Activated CD8-positive, alpha-beta memory T cell treated with anti-CD3 and anti-CD28 coated beads, Interleukin-2, amount 50 U/mL, for 24 hours (primary cell): Measurements from ENCODE around the gene TP63.

Experiments
- DNase-seq: peaks from one replicate; pipeline ENCODE4 v3.0.0-alpha.2; 2020; ENCODE audit errors: extremely low read depth

TP63 gene

DNA sequence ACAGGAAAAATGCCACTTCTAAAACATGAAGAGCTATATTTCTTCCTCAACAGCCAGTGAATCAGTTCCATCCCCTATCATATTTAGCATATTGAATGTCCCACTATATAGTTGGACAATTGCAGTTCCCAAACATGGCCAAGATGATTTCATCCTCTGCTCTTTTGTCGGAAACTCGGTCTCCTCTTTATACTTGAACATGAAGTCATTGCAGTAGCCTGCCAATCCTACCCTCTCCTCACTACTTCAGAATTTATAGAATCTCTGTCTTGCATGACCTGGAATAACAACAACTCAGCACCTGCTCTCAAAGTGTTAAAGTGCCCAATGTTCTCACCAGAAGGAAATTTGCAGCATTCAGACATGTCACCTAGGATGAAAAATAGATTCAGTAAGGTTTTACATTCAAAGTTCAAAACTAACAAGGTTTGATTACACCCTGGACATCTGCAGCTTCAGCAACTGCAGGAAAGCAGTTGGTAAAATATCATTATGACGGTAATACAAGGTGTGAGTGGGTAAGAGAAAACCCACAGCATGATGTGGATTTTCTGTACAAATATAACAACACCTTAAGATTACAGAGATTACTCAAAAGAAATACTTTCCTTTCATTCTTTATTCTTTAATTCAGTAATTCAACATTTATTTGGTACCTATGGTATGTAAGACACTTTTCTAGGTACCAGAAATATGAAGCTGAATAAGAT, 52.5 kb downstream of the TP63 start:
- no peak for DNase-seq

DNA sequence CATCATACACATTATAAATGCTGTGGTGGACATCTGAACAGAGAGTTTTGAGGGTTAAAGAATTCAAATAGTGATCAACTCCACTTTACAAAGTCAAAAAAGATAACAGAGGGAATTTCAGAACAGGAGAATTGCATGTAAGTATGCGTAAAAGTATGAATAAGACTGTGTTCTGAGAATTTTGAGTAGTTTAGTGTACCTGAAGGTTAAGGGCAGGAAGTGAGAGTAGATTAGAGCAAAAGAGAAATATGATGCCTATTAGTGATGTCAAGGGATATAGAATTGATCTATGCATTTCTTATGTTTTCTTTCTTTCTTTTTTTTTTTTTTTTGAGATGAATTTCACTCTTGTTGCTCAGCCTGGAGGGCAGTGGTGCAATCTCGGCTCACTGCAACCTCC, 53.1 kb downstream of the TP63 start:
- DNase-seq: no peak

DNA sequence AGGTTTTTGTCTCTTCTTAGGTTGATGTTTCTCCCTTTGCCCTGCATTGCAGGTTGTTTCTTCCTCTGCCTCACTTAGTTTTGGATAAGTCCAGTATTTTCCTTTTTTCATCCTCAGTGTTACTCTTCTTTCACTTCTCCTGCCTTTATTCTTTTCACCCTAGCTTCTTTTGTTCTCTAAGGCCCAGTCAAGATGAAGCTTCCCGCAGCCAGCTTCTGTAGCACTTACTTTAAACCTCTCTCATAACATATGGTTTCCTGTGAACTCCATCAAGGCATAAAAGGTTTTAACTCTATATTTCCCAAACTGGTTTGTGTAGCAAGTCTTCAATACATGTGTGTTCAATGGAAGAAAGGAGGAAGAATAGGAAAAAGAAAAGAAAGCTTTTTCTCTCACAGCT, 54.1 kb downstream of the TP63 start:
- DNase-seq: no peak

DNA sequence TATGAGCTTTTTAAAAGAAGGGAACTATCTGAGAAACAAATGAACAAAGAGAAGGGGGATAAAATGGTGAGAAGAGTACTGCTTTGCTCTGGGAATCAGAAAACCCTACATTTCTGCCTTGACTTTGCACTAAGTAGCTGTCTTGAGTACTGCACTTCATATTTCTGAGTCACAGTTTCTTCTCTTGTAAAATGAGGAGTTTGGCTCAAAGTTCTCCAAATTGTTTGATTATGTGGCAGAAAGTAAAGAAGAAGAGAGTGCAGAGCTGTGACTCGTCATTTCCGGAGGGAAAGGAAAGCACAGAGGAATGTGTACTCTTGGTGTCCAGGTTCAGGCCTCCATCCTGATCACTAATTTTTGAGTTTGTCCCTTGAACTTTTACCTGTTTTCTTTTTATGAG, 54.7 kb downstream of the TP63 start:
- DNase-seq: no peak

DNA sequence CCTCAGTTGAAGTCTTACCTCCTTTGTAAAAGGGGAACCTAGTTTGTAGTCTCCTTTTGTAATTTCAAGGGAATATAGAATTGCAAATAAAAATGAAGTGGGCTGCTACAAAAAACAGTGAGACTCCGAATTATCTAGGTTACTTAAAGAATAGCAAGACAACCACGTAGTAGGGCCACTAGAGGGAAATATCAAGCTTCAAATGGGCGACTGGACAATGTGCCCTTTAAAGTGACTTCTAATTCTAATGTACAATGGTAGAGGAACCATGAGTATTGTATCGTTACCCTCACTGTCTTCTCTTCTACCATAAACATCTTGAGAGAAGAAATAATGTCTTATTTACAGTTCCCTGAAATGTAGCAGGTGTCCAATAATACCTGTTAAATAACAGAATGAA, 56.3 kb downstream of the TP63 start:
- no peak for DNase-seq

DNA sequence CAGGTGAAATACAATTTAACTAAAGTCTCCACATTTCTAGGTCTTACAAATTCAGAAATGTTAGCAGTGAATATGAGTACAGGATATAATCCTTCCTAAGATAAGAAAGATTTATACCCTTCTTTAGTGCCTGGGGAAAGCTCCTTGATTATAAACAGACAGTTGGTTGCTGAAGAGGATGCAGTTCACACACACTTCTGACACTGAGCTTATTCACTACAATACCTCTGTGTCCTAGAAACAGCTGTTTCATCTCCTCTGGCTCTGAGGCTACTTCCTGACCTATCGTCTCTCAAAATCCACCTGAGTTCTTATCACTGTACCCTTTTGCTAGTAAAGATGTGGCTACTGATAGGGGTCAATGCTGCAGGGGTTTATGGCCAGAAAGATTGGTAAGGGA, 57.1 kb downstream of the TP63 start:
- no peak for DNase-seq

DNA sequence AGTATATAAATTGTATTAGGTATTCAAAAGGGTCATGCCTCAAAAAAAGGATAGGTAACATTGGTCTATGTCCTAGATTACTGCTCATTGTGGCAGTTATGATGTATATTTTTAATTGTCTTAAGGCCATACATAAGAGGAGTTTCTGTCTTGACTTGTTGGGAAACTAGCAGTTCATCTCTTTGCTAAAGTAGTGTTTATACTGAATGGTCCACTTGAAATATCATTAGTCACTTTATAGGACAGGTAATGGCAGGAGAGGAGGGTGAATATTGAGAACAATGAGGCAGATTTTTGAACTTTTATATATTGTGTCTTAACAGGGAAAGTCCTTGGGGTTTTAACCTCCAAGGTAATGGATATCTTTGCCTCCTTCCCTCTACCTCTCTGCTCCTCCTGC, 58.4 kb downstream of the TP63 start:
- no peak for DNase-seq

DNA sequence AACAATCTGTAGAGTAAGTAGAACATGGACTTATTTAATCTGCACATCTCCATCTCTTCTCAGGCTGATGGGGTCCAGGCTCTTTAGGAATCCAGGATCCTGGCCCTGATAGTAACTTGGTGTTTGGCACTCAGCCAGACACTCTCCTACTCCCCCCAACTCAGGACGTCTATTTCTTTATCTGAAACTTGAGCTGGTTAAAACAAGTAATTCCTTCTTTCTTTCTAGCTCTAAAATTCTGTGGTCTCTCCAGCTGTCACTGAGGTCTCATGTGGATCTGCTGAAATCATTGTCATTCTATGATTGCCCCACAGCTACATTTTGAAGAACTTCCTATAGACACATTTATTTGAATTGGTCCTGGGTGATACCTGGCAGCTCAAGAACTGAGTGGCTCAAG, 59.0 kb downstream of the TP63 start:
- no peak for DNase-seq

DNA sequence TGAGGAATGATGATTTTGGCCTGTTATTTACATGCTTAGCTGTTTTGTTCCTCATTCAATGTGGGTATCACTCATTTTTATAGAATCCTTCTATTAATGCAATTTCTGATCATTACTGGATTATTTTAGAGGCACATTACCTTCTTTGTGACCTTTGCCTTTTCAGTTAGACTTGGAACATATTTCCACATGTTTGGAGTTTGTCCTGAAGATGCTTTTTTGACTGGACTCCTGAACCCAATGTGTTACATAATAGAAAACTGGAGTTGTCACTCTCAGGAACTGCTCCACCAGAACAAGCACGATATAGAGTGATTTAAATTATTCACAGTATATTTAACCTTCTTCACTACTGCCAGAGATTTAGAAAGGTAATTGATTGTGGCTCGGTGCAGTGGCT, 59.5 kb downstream of the TP63 start:
- DNase-seq: no peak

DNA sequence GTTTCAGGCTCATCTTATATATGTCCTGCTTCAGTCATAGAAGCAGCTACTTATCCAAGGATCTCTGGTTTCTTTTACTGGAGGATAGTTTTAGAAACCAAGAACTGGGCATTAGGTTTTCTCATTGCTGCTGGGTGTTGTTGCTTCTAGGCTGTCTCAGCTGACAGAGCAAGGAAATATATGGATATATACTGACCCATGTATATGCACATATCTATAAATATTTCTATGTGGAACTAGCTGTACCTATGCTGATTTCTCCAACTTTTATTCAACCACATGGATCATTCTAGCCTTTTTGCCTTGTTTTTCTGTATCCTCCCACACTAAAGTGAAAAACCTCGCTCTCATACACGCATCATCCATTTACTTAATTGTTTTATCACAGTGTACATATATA, 64.2 kb downstream of the TP63 start:
- no peak for DNase-seq

DNA sequence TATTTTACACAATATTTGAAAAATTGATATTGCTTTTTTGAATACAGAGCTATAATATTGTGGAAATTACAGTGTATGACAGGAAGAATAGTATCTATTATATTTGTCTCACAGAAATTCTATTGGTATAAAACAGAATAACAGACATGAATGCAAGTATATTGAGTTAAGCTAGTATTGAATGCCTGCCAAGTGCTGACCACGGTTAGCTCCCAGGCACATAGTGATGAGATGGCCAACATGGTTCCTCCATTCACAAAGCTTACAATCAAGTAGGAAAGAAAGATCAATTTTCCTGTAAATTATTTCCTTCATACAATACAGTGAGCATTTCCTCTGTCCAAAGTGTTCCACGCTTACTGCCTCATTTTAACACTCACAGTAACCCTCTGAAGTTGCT, 67.6 kb downstream of the TP63 start:
- DNase-seq: no peak

DNA sequence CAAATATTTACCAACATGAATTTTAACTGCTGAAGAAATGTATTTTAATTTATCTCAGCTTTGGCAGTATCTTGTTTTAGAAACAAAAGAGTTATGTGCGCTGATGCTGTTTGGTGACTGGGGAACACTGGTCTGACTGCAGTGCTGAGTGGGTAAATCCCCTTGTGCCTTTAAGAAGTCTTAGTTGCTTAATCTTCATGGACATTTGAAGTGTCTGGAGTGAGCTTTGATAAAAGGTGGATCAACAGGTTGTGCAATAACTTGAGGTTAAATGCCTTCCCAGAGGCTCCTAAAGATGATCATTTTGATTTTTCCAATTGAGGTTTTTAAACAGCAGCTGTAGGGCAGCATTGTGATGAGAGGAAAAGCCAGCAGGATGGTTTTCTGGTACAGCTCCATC, 68.7 kb downstream of the TP63 start:
- no peak for DNase-seq

DNA sequence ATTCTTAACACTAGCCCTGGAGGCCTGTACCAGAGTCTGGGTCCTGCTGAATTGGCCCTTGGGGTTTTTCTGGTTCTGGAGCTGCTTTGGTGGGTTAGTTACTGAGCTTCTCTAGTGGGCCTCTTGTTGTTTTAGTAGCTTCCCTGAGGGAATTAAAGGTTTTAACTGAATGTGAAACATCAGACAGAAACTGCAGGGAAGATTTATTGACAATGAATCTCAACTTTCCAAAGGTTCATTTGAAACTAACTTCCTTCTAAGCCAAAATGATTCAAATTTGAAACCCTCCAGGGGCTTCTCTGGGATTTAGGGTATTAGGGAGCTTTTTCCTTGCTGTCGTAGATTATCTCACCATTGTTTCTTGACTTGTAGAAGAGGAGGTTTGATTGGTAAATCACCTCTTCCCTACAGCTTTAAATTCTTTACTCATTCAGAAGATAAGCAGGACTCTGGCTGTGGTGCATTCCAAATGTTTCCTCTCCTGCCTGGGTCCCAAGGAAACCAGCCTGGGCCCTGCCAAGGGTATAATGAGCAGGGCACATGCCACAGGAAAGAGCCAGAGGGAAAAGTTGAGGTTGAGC, 71.0 kb downstream of the TP63 start:
- DNase-seq: no peak

DNA sequence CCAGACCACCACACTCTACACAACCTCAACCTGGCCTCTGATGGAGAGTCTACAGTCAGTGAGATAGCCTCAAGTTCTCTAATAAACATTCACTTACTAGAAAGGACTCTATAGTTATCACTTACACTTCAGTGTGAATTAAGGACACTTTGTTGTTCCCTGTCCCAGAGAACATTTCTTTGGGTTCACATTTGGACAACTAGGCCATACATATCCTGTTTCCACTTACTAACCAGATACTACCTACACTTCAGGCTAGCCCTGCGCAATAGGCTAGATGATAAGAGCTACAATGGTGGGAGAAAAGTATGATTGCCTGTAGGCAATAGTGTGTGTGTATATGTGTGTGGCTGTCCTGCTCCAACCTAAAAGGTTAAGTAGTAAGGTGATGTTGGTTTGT, 72.7 kb downstream of the TP63 start:
- DNase-seq: no peak

DNA sequence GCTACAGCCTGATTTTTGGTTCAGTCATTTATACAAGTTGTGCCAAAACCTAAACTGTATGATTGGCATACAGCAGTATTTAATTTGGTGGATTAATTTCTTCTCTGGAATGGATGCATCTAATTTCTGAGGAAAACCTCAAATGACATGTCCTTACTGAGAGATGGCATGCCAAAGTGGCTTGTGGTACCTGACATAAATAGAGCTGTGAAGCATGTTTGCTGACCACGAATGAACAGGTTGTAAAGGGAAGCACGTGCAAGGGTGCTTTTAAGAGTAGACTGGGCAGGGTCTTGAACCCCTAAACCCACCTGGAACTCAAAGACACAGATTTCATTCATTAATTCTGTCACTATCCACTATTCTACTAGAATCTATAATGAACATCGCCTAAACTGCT, 77.2 kb downstream of the TP63 start:
- no peak for DNase-seq

DNA sequence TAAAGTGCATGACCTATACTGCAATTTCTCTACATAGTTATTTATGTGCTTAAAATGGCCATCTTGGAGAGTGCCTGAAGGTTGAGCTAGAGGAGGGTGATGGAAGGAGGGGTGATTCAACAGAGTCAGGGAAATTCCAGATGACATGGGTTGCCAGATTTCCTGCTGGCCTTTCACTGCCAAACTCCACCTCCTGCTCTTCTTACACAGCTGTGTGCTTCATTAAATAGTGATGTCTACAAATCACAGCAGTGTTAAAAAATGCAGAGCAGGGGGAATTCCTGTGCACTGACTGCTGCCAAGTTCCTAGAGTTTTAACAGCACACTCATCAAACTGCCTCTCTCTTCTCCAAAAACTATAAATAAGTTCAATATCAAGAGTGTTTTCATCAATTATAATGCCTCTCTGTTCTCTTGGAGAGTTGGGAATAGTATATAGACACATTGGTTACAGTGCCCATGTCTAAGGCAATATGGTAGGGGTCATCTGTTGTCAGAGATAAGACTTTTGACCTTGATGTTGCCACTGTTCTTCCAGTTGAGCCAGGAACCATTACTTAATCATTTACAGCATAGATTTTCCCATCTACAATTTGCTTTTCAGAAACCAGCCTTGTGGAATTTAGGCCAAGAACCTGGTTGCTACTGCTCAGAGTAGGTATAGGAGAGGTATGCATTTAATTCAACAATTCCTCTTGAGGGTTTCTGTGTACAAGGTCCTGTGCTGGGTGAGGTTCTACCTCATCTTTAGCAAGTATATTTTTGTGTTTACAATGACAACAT, 79.6 kb downstream of the TP63 start:
- DNase-seq: no peak

DNA sequence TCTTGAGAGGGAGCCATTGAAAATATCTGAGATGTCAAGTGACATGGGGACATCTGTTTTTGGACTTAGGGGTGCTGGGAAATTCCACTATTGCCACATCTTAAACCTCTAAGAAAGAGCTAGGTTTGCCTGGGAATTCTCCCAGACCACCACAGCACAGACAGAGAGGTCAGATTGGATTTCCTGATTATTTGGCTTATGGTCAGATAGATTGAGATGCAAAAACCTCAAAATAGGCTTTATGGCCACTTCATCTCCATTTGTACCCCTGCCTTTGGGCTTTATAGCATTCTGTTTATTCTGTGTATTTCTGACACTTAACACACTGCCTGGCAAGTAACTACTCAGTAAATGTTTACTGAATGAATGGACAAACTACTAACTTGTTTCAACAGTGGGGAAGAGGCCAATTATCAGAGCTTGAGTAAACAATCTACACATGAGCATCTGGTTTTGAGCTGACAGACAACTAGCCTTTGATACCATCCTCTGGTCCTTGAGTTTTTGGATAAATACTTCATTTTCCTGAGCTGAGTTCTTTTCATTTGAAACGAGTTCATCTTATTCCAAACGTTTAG, 81.8 kb downstream of the TP63 start:
- DNase-seq: no peak

DNA sequence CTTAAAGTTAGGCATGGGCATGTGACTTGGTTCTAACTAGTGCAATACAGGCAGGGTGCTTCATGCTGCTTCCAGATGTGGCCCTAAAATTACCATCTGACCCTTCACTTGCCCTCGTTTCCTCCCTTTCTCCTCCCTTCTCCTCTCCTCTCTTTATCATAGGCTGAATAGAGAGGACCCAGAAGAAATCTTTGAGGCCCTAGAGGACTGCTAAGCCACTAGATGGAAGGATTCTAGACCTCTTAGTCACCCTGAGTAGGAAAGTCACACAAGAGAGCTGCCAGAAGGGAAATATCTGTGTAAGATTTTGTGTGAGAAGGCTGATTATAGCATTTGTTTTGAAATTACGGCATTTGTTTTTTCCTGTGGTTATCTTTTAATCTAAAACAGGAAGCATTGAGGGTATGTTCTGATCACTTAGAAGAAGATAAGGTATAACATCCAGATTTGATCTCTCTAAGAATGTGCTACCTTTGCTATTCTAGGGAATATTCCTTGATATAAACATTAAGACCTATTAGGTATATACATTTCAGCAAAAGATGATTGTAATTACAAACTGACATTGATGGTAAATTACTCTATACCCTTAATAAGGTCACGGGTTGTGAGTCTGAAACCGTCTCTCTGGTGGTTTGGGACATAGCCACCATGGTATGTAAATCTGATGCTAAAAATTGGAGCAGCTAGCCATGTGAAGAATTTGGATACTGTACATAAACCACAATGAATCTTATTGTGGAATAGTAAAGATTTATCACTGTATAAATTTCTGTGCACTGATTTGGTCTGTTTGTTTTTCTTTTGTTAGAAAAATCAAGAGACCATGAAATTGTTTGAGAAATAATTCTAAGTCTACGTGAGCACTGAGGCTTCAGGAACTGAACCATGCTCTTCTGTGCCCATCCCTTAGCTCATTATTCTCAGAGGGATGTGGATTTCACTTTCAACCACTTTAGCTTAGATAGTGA, 84.1 kb downstream of the TP63 start:
- no peak for DNase-seq

DNA sequence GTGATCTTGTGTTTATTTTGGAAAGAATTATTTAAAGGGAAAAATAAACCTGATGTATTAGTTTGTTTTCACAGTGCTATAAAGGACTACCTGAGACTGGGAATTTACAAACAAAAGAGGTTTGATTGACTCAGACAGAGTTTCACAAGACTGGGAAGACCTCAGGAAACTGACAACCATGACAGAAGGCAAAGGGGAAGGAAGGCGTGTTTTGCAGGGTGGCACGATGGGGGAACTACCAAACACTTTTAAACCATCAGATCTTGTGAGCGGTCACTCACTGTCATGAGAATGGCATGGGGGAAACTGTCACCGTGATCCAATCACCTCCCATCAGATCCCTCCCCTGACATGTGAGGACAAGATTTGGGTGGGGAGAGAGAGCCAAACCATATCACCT, 87.0 kb downstream of the TP63 start:
- no peak for DNase-seq

DNA sequence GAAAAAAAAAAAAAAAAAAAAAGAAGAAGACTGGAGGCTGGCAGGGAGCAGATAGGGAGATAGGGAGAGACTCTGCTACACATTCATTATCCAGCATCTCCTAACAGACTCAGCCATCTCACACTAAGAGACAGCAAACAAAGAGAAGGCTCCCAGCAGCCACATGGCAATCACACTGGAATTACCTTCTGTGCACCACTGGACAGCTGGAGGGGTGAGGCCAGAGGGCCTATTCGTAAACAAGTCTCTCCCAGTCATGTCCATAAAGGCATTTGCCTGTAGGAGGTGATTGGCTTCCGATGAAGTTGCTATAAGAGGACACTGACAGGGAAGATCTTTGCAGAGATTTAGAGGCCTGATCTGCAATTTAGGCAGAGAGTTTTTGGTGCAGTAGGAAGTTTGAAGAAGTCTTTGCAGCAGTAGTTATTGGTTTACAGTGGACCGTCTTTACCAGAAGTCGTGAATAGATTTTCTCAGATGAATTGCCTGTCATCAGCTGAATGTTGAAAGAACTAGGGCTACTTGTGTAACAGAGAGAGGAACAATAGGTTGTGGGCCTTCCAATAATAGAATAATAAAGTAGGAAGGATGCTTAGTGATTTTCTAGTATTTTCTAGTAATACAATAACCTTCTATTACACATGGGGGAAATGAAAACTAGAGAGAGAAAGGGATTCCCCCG, 89.7 kb downstream of the TP63 start:
- DNase-seq: no peak
